Tibial nerve (tissue), 4 donors: ENCODE results near the gene CPXM2. TPM values are rescaled to one million over a fixed set of nuclear protein-coding genes. Genes with fewer than 3 reads are reported as not detected.

ENCODE experiments used
- DNase-seq, 2 donors: peaks; one replicate each; pipeline ENCODE4 v3.0.0-alpha.2; 2019; ENCODE audit warnings: low spot score in 2 of 2
- H3K27ac ChIP-seq, 4 donors: fragments of 200-600 bp; sonication (generic) in 3 of 4; one replicate each; pipeline ENCODE4 v1.5.1; 2017 to 2019; ENCODE audit warnings: mild to moderate bottlenecking in 1 of 4
- H3K27me3 ChIP-seq, 2 donors: fragments of 200-600 bp; sonication (generic) in 1 of 2; one replicate each; pipeline versions ENCODE4 v1.5.1 to v1.6.0; 2017 to 2019
- H3K36me3 ChIP-seq, 3 donors: fragments of 200-600 bp; sonication (generic); one replicate each; pipeline ENCODE4 v1.5.1; 2018 to 2019
- H3K4me1 ChIP-seq, 4 donors: fragments of 200-600 bp; sonication (generic) in 3 of 4; one replicate each; pipeline ENCODE4 v1.5.1; 2017 to 2019
- H3K4me3 ChIP-seq, 4 donors: fragments of 200-600 bp; sonication (generic) in 3 of 4; one replicate each; pipeline ENCODE4 v1.5.1; 2017 to 2019; ENCODE audit warnings: mild to moderate bottlenecking in 1 of 4, moderate library complexity in 1 of 4
- H3K9me3 ChIP-seq, 4 donors: fragments of 200-600 bp; sonication (generic) in 3 of 4; one replicate each; pipeline ENCODE4 v1.5.1; 2017 to 2019
- CTCF ChIP-seq, 5 experiments: fragments of 200-600 bp in 3 of 5; fragments of 450-650 bp in 2 of 5; sonication (generic) in 3 of 5; IDR thresholded peaks; one replicate each; pipeline ENCODE4 v1.5.1; 2016 to 2019; ENCODE audit warnings: antibody characterized with exemption in 5 of 5, mild to moderate bottlenecking in 3 of 5, moderate library complexity in 2 of 5
- EP300 ChIP-seq, 2 donors: sonication (generic); formaldehyde crosslinking; IDR thresholded peaks; one replicate each; pipeline ENCODE4 v1.6.1; 2017; ENCODE audit warnings: antibody characterized with exemption in 2 of 2, mild to moderate bottlenecking in 1 of 2
- POLR2A ChIP-seq, 2 donors: fragments of 450-650 bp; IDR thresholded peaks; one replicate each; pipeline ENCODE4 v1.6.1; 2017; ENCODE audit warnings: antibody characterized with exemption in 2 of 2, mild to moderate bottlenecking in 2 of 2, moderate library complexity in 2 of 2
- WGBS, 2 donors: methylation state at CpG; one replicate each; pipeline ENCODE4 v1.1.5; 2018; 5-methylcytosine and 5-hydroxymethylcytosine counted together
- total RNA-seq, 4 donors: library from RNA; depleted of rRNA; stranded (reverse); fragments of >200 nt; gene quantifications; one replicate each; pipeline ENCODE4 v1.1.0, GENCODE V29; 2016

CPXM2 gene
- total RNA-seq, 4 donors from 2014 or later: 26.8 to 74.3 (median 37.8) TPM

- H3K4me3 ChIP-seq: no peak overlapping the region
- no peaks in the 10 kb centered on the region for H3K36me3 ChIP-seq
- H3K27me3 ChIP-seq: no peaks in the 10 kb centered on the region
- WGBS, 2 donors: 90 to 93% methylated on average over 5 of the region's 5 CpGs
- H3K9me3 ChIP-seq: no peaks in the 10 kb centered on the region
- peaks cover 0 to 71% (median 6%) of the 10 kb centered on the region in 4 donors for H3K4me1 ChIP-seq
- DNase-seq: no peak
- TF ChIP-seq EP300 (IDR thresholded peaks at IDR 0.05) (no peak), CTCF (IDR thresholded peaks at IDR 0.05) (no peak), POLR2A (IDR thresholded peaks at IDR 0.05) (no peak)
- H3K27ac ChIP-seq: peak overlapping the region in 3 of 4 donors; percentile 8 to 94 (median 79)
Observed at GRCh38 chr10:123884907-123885381, 6.7 kb downstream of the CPXM2 start.

- no peak overlapping the region for H3K4me3 ChIP-seq
- peak overlapping the region in 2 of 4 donors; percentile 79 to 94 for H3K27ac ChIP-seq
- WGBS, 2 donors: 66 to 81% methylated on average over 7 of the region's 7 CpGs
- peaks cover 0 to 71% (median 6%) of the 10 kb centered on the region in 4 donors for H3K4me1 ChIP-seq
- no peak for DNase-seq
- no peaks in the 10 kb centered on the region for H3K36me3 ChIP-seq
- no peak for TF ChIP-seq CTCF (IDR thresholded peaks at IDR 0.05)
- TF ChIP-seq POLR2A (IDR thresholded peaks at IDR 0.05): no peak
- no peak for TF ChIP-seq EP300 (IDR thresholded peaks at IDR 0.05)
- H3K27me3 ChIP-seq: no peaks in the 10 kb centered on the region
- H3K9me3 ChIP-seq: no peaks in the 10 kb centered on the region
Observed at GRCh38 chr10:123884351-123884906, 7.2 kb downstream of the CPXM2 start.

- H3K4me1 ChIP-seq: peaks cover 0 to 71% (median 6%) of the 10 kb centered on the region in 4 donors
Observed at GRCh38 chr10:123883673-123884320, 7.8 kb downstream of the CPXM2 start.

GRCh38 chr10:123882681-123883445, 8.7 kb downstream of the CPXM2 start:
- 94 to 96% methylated on average over 6 to 10 of the region's 10 CpGs for WGBS, 2 donors
- DNase-seq: no peak
- Histone ChIP-seq H3K4me3 (no peak overlapping the region), H3K9me3 (no peaks in the 10 kb centered on the region), H3K36me3 (no peaks in the 10 kb centered on the region), H3K27ac (peak overlapping the region; percentile 20 to 94 (median 50)), H3K4me1 (peaks cover 0 to 62% (median 6%) of the 10 kb centered on the region in 4 donors), H3K27me3 (no peaks in the 10 kb centered on the region)
- no peak for TF ChIP-seq POLR2A (IDR thresholded peaks at IDR 0.05)

More at GRCh38 chr10:123883673-123884320, 7.8 kb downstream of the CPXM2 start:
- 35 to 49% methylated on average over 5 of the region's 5 CpGs for WGBS, 2 donors
- Histone ChIP-seq H3K27me3 (no peaks in the 10 kb centered on the region), H3K27ac (peak overlapping the region in 2 of 4 donors; percentile 75 to 94), H3K4me3 (no peak overlapping the region), H3K9me3 (no peaks in the 10 kb centered on the region), H3K36me3 (no peaks in the 10 kb centered on the region)
- TF ChIP-seq POLR2A (IDR thresholded peaks at IDR 0.05) (no peak), CTCF (IDR thresholded peaks at IDR 0.05) (no peak), EP300 (IDR thresholded peaks at IDR 0.05) (no peak)
- no peak for DNase-seq

GRCh38 chr10:123882177-123882576, 9.4 kb downstream of the CPXM2 start:
- 39 to 74% methylated on average over 4 of the region's 4 CpGs for WGBS, 2 donors
- Histone ChIP-seq H3K27ac (peak overlapping the region in 3 of 4 donors; percentile 20 to 94 (median 75)), H3K9me3 (no peaks in the 10 kb centered on the region), H3K4me1 (peaks cover 0 to 56% (median 6%) of the 10 kb centered on the region in 4 donors), H3K27me3 (no peaks in the 10 kb centered on the region), H3K36me3 (no peaks in the 10 kb centered on the region), H3K4me3 (no peak overlapping the region)
- DNase-seq: no peak
- TF ChIP-seq EP300 (IDR thresholded peaks at IDR 0.05) (no peak), POLR2A (IDR thresholded peaks at IDR 0.05) (no peak), CTCF (IDR thresholded peaks at IDR 0.05) (no peak)
